Activated T-cell treated with anti-CD3 and anti-CD28 coated beads for 1 hour (primary cell): ENCODE data around the gene KDM6B.

ENCODE experiments used
- DNase-seq: peaks from one replicate; pipeline ENCODE4 v3.0.0-alpha.2; 2020; ENCODE audit warnings: low read depth

KDM6B gene

GRCh38 chr17:7841915-7842379 lies 7.9 kb downstream of the KDM6B start:
- peak; percentile 77 for DNase-seq

- DNase-seq: peak; percentile 92
These were observed 8.6 kb downstream of the KDM6B start for GRCh38 chr17:7842380-7843256.

DNA sequence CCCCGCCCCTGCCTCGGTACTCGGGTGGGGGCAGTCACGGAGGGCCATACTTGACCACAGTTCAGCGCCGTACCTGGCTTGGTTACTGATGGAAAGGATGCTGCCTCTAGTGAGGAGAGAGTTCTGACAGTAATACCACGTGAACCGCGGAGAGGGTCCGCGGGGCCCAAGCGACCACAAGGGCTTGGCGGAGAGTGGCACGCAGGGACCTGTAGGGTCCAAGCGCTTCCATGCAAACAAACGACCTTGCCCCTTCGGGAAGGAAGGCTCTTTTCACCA lies 9.2 kb downstream of the KDM6B start:
- DNase-seq: no peak

- peak; percentile 88 for DNase-seq
These were observed 9.7 kb downstream of the KDM6B start for GRCh38 chr17:7843536-7844291.

DNA sequence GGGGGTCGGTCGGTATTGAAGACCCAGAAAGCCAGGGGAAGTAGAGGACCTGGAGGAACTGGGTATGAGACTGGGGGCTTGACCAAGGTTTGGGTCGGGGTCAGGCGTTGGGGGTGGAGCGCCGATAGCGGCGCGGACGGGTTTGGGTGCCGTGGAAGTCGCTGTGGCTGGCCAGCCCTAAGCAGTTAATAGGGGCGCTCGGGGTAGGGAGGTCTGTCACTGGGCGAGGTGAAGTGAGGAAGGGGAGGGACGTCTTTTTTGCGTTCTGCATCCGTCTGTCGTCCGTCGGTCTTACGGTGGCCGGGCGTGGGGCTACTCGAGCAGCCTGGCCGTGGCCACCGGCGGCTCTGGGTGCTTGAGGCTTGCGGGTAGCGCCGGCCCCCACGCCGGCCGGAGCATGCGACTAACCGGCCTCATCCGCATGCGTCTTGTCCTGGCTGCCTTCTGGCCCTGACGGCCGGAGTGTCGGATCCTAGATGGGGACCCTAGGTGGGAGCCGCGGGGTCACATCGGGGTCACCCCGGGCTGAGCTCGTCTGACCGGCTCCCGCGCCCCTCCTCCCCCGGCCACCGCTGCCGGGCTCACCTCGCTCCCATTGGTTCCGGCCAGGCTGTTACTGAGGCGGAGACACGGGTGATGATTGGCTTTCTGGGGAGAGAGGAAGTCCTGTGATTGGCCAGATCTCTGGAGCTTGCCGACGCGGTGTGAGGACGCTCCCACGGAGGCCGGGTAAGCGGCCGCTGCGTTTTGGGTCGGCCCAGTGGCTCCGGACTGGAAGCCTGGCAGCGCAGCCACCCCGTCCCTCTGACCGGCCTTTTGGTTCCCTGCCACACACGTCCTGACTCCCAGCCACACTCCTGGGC lies 10.5 kb downstream of the KDM6B start:
- DNase-seq: peak; percentile 63

DNA sequence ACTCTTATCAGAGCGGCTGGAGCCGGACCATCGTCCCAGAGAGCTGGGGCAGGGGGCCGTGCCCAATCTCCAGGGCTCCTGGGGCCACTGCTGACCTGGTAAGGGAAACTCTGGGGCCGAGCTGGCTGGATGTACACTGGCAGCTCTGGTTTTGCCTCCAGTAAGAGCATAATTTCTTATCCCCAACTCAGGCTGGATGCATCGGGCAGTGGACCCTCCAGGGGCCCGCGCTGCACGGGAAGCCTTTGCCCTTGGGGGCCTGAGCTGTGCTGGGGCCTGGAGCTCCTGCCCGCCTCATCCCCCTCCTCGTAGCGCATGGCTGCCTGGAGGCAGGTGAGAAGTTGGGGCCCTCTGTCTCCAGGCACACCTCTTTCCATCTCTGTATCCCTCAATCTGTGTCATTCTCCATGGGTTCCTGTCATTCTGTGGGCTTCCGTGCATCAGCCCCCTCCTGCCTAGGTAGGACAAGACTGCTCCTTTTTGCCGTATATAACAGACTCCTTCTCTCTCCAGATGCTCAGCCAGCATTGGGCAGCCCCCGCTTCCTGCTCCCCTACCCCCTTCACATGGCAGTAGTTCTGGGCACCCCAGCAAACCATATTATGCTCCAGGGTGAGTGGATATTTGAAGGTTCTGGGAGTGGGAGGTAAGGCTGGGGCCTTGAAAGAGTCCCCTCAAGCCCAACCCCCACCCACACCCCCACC lies 11.5 kb downstream of the KDM6B start:
- DNase-seq: no peak

GRCh38 chr17:7846063-7846735 lies 12.2 kb downstream of the KDM6B start:
- no peak for DNase-seq

- DNase-seq: no peak
These were observed 13.0 kb downstream of the KDM6B start for GRCh38 chr17:7846765-7847661.

DNA sequence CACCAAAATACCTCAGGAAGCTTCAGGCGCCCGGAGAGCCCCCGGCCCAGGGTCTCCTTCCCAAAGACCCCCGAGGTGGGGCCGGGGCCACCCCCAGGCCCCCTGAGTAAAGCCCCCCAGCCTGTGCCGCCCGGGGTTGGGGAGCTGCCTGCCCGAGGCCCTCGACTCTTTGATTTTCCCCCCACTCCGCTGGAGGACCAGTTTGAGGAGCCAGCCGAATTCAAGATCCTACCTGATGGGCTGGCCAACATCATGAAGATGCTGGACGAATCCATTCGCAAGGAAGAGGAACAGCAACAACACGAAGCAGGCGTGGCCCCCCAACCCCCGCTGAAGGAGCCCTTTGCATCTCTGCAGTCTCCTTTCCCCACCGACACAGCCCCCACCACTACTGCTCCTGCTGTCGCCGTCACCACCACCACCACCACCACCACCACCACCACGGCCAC lies 14.1 kb downstream of the KDM6B start:
- DNase-seq: no peak

DNA sequence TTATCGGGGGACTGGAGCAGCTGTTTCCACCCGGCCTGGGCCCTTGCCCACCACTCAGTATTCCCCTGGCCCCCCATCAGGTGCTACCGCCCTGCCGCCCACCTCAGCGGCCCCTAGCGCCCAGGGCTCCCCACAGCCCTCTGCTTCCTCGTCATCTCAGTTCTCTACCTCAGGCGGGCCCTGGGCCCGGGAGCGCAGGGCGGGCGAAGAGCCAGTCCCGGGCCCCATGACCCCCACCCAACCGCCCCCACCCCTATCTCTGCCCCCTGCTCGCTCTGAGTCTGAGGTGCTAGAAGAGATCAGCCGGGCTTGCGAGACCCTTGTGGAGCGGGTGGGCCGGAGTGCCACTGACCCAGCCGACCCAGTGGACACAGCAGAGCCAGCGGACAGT lies 14.7 kb downstream of the KDM6B start:
- DNase-seq: no peak

DNA sequence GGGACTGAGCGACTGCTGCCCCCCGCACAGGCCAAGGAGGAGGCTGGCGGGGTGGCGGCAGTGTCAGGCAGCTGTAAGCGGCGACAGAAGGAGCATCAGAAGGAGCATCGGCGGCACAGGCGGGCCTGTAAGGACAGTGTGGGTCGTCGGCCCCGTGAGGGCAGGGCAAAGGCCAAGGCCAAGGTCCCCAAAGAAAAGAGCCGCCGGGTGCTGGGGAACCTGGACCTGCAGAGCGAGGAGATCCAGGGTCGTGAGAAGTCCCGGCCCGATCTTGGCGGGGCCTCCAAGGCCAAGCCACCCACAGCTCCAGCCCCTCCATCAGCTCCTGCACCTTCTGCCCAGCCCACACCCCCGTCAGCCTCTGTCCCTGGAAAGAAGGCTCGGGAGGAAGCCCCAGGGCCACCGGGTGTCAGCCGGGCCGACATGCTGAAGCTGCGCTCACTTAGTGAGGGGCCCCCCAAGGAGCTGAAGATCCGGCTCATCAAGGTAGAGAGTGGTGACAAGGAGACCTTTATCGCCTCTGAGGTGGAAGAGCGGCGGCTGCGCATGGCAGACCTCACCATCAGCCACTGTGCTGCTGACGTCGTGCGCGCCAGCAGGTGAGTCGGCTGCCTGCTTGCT lies 15.2 kb downstream of the KDM6B start:
- DNase-seq: no peak

GRCh38 chr17:7849751-7850504 lies 15.9 kb downstream of the KDM6B start:
- DNase-seq: no peak

DNA sequence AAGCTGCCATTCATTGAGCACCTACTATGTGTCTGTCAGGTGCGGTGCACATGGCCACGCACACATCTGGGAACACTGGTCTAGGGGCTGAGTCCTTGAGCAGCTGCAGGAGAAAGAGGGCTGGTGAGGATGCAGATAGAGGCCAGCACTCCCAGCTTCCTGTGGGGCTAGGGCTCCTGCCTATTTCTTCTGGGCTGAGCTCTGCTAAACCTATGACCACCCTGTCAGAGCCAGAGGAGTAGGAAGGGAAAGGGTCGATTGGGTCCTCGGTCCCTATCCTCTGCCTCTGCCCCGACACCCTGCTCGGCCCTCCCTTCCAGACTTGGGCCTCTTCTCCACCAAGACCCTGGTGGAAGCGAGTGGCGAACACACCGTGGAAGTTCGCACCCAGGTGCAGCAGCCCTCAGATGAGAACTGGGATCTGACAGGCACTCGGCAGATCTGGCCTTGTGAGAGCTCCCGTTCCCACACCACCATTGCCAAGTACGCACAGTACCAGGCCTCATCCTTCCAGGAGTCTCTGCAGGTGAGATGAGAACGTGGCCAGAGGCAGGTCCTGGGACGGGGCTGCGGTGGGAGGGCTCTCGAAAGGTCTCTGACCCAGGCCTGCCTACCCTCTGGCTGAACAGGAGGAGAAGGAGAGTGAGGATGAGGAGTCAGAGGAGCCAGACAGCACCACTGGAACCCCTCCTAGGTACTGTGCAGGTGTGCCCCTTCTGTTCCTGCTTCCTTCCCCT lies 16.9 kb downstream of the KDM6B start:
- no peak for DNase-seq

GRCh38 chr17:7851438-7852261 lies 17.6 kb downstream of the KDM6B start:
- peak; percentile 91 for DNase-seq

GRCh38 chr17:7852262-7852670 lies 18.2 kb downstream of the KDM6B start:
- no peak for DNase-seq

DNA sequence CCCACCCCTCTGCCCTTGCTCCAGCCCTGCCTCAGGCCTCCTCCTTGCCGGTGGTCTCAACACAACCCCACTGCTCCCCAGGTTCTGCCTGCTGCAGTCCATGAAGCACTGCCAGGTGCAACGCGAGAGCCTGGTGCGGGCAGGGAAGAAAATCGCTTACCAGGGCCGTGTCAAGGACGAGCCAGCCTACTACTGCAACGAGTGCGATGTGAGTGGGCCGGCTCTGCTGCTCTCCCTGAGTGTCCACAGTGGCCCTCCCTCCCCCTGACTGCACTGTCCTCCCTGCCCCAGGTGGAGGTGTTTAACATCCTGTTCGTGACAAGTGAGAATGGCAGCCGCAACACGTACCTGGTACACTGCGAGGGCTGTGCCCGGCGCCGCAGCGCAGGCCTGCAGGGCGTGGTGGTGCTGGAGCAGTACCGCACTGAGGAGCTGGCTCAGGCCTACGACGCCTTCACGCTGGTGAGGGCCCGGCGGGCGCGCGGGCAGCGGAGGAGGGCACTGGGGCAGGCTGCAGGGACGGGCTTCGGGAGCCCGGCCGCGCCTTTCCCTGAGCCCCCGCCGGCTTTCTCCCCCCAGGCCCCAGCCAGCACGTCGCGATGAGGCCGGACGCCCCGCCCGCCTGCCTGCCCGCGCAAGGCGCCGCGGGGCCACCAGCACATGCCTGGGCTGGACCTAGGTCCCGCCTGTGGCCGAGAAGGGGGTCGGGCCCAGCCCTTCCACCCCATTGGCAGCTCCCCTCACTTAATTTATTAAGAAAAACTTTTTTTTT lies 19.1 kb downstream of the KDM6B start:
- no peak for DNase-seq

- DNase-seq: no peak
These were observed 19.6 kb downstream of the KDM6B start for GRCh38 chr17:7853691-7854038.
